MM.1S (cell line): ENCODE measurements around the gene SEMA3C.

Experiments used
- DNase-seq: peaks from one replicate; pipeline ENCODE4 v3.0.0-alpha.2; 2015
- H2AFZ ChIP-seq: fragments of 300-600 bp; sonication (generic); 2 replicates; pipeline ENCODE4 v1.6.0; 2016; ENCODE audit warnings: antibody characterized with exemption, low read length
- H3F3A ChIP-seq: fragments of 300-600 bp; sonication (generic); 2 replicates; pipeline ENCODE4 v1.6.1; 2016; ENCODE audit warnings: mild to moderate bottlenecking, antibody characterized with exemption, low read length, moderate library complexity, mixed read lengths; ENCODE audit not compliant: insufficient read depth
- H3K27ac ChIP-seq: fragments of 300-600 bp; sonication (generic); 2 replicates; pipeline ENCODE4 v1.5.1; 2016; ENCODE audit warnings: mild to moderate bottlenecking, low read length
- H3K27me3 ChIP-seq: fragments of 300-600 bp; sonication (generic); replicated peaks from 2 replicates; pipeline ENCODE4 v1.6.0; 2016; ENCODE audit warnings: low read length; ENCODE audit not compliant: insufficient read depth
- H3K36me3 ChIP-seq: fragments of 300-600 bp; sonication (generic); replicated peaks from 2 replicates; pipeline ENCODE4 v1.6.1; 2016; ENCODE audit warnings: mild to moderate bottlenecking, low read length, mixed read lengths; ENCODE audit not compliant: insufficient read depth
- H3K4me1 ChIP-seq: fragments of 300-600 bp; sonication (generic); 2 replicates; pipeline ENCODE4 v1.6.1; 2016; ENCODE audit warnings: low read length, mixed read lengths
- H3K4me2 ChIP-seq: fragments of 300-600 bp; sonication (generic); 2 replicates; pipeline ENCODE4 v1.6.0; 2016; ENCODE audit warnings: low read depth, low read length
- H3K4me3 ChIP-seq: fragments of 300-600 bp; sonication (generic); 2 replicates; pipeline ENCODE4 v1.5.1; 2016; ENCODE audit warnings: low read length, mixed read lengths
- H3K79me2 ChIP-seq: fragments of 300-600 bp; sonication (generic); 2 replicates; pipeline ENCODE4 v1.6.1; 2016; ENCODE audit warnings: mixed run types, low read length, mixed read lengths
- H3K9ac ChIP-seq: fragments of 300-600 bp; sonication (generic); 2 replicates; pipeline ENCODE4 v1.6.1; 2016; ENCODE audit warnings: low read length, mixed read lengths
- H3K9me2 ChIP-seq: fragments of 300-600 bp; sonication (generic); replicated peaks from 2 replicates; pipeline ENCODE4 v1.6.1; 2016; ENCODE audit warnings: mild to moderate bottlenecking, low read length, mixed read lengths; ENCODE audit not compliant: insufficient read depth
- H3K9me3 ChIP-seq: fragments of 300-600 bp; sonication (generic); replicated peaks from 2 replicates; pipeline ENCODE4 v1.6.1; 2016; ENCODE audit warnings: mild to moderate bottlenecking, low read length, mixed read lengths; ENCODE audit not compliant: insufficient read depth
- H4K20me1 ChIP-seq: fragments of 300-600 bp; sonication (generic); 2 replicates; pipeline ENCODE4 v1.6.1; 2016; ENCODE audit warnings: mild to moderate bottlenecking, low read length, moderate library complexity, mixed read lengths; ENCODE audit not compliant: insufficient read depth
- CTCF ChIP-seq: fragments of 300-600 bp; sonication (generic); IDR thresholded peaks from 2 replicates; pipeline ENCODE4 v1.5.1; 2016; ENCODE audit warnings: antibody characterized with exemption, low read length, mixed read lengths
- EZH2 ChIP-seq: fragments of 300-600 bp; sonication (generic); optimal IDR thresholded peaks from 2 replicates; pipeline ENCODE3; 2017; ENCODE audit warnings: low read depth, mild to moderate bottlenecking, antibody characterized with exemption, low read length, mixed read lengths
- EZH2phosphoT487 ChIP-seq: fragments of 300-600 bp; sonication (generic); IDR thresholded peaks from 2 replicates; pipeline ENCODE4 v1.6.1; 2018; ENCODE audit warnings: antibody characterized with exemption, low read length

SEMA3C gene

GRCh38 chr7:80735330-80735729 is 183.5 kb downstream of the SEMA3C start:
- Histone ChIP-seq H3K4me1 (no peaks in the 10 kb centered on the region), H3K27ac (no peak overlapping the region), H3K9ac (no peak overlapping the region), H3K4me2 (no peak overlapping the region), H3K4me3 (no peak overlapping the region), H3F3A (no peaks in the 10 kb centered on the region), H3K9me2 (no peaks in the 10 kb centered on the region), H3K27me3 (no peaks in the 10 kb centered on the region), H4K20me1 (no peaks in the 10 kb centered on the region), H3K9me3 (no peaks in the 10 kb centered on the region), H2AFZ (no peak overlapping the region), H3K79me2 (no peaks in the 10 kb centered on the region), H3K36me3 (no peaks in the 10 kb centered on the region)
- DNase-seq: no peak
- TF ChIP-seq EZH2 (no peak), CTCF (no peak), EZH2phosphoT487 (no peak)

- no peaks in the 10 kb centered on the region for H3K27me3 ChIP-seq
- TF ChIP-seq EZH2phosphoT487 (no peak), CTCF (no peak), EZH2 (no peak)
- H3K9ac ChIP-seq: no peak overlapping the region
- no peaks in the 10 kb centered on the region for H3K9me2 ChIP-seq
- H3K36me3 ChIP-seq: no peaks in the 10 kb centered on the region
- H3K4me1 ChIP-seq: no peaks in the 10 kb centered on the region
- DNase-seq: no peak
- no peaks in the 10 kb centered on the region for H3F3A ChIP-seq
- H3K4me3 ChIP-seq: no peak overlapping the region
- no peak overlapping the region for H3K4me2 ChIP-seq
- H3K27ac ChIP-seq: no peak overlapping the region
- H3K79me2 ChIP-seq: no peaks in the 10 kb centered on the region
- no peak overlapping the region for H2AFZ ChIP-seq
- H3K9me3 ChIP-seq: no peaks in the 10 kb centered on the region
- H4K20me1 ChIP-seq: no peaks in the 10 kb centered on the region
Measured at GRCh38 chr7:80734011-80734410, 184.8 kb downstream of the SEMA3C start.

GRCh38 chr7:80733333-80733915 is 185.4 kb downstream of the SEMA3C start:
- Histone ChIP-seq H3K79me2 (no peaks in the 10 kb centered on the region), H3K9ac (no peak overlapping the region), H2AFZ (no peak overlapping the region), H3K4me2 (no peak overlapping the region), H3K36me3 (no peaks in the 10 kb centered on the region), H3K9me3 (no peaks in the 10 kb centered on the region), H3K4me1 (no peaks in the 10 kb centered on the region), H3F3A (no peaks in the 10 kb centered on the region), H3K27ac (no peak overlapping the region), H3K4me3 (no peak overlapping the region), H4K20me1 (no peaks in the 10 kb centered on the region), H3K27me3 (no peaks in the 10 kb centered on the region), H3K9me2 (no peaks in the 10 kb centered on the region)
- DNase-seq: no peak
- no peak for TF ChIP-seq EZH2
- TF ChIP-seq EZH2phosphoT487: no peak
- no peak for TF ChIP-seq CTCF
